ENCODE measurements around the gene FREM2.

DNA sequence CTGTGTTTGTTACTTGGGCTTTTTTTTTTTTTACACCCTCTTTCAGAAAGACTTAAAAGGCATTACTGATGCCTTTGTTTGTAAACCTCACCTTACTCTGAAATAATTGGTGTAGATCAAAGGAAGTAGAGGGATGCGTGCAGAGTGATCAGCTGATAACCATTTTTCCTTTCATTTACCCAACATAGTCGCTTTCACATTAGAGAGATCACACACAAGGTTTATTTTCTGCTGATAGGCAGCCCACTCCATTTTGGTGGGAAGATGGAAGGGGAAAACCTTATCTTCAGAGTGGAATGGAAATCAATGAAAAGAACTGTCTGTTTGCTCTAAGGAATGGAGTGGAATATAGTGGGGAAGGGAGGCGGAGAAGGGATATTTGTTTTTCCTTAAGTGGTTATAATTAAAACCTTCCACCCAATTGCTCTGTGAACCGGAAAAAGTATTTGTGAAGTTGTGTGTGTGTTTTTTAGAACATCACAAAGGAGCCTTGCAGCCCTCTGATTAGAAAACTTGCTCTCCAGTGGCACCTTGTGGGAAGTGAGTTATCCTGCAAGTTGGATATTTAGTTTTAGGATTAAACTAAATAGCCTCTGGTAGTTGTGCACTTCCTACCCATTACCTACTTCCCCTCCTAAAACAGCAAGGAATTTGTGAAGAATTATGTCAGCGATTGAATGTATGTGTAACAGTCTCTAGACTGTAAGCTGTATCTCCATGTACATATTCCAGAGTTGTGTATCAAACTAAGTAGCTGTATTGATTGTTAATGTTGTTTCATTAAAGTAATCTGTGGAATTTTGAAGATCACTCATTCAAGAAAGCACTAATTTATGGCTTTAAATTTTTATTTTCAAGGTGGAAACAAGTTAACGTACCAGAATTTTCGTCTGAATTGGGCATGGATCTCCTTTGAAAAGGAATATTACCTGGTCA, 76.8 kb downstream of the FREM2 start:
- peak; percentile 80 for TF ChIP-seq CTCF (IDR thresholded peaks at IDR 0.05; ENCODE audit: poor library complexity)
- no peak for TF ChIP-seq EZH2phosphoT487 (IDR thresholded peaks at IDR 0.05; ENCODE audit: low read depth, severe bottlenecking, unreplicated experiment)
- no peak for TF ChIP-seq EZH2 (IDR thresholded peaks at IDR 0.05; ENCODE audit: borderline replicate concordance)

Measured in hepatocyte (in vitro differentiated cells).